Thyroid gland (tissue), 4 donors: Measurements from ENCODE around the gene KLHL28.

Experiments used
- POLR2A ChIP-seq, 2 donors: fragments of 450-650 bp; IDR thresholded peaks; one replicate each; pipeline ENCODE4 v1.6.1; 2017; ENCODE audit warnings: antibody characterized with exemption in 2 of 2, mild to moderate bottlenecking in 2 of 2, moderate library complexity in 1 of 2
- TF ChIP-seq, protein P1 (sequence below), 6 experiments: fragments of 200-600 bp in 3 of 6; fragments of 450-650 bp in 3 of 6; sonication (generic) in 3 of 6; IDR thresholded peaks; one replicate each; pipeline ENCODE4 v1.5.1; 2016 to 2019; ENCODE audit warnings: antibody characterized with exemption in 6 of 6, mild to moderate bottlenecking in 2 of 6, inconsistent platforms in 1 of 6, moderate library complexity in 1 of 6

DNA sequence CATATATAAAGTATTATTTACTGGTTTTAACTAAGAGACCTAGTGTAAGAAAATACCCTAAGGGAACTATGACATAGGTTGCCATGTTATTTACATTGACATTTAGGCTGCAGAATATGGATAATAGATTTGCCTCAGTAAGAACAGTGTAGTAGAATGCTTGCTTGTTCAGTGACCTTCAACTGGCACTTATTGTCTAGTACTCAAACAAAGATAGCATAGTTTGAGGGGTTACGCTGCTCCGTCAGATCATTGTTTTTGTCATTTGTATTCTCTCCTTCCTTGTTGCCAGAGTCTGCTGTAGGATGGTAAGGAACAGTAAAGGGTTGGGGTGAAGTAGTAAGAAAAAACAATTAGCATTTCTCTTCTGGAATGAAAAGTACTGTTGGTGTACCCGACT lies 33.4 kb upstream of the KLHL28 start:
- TF ChIP-seq, protein P1, sequence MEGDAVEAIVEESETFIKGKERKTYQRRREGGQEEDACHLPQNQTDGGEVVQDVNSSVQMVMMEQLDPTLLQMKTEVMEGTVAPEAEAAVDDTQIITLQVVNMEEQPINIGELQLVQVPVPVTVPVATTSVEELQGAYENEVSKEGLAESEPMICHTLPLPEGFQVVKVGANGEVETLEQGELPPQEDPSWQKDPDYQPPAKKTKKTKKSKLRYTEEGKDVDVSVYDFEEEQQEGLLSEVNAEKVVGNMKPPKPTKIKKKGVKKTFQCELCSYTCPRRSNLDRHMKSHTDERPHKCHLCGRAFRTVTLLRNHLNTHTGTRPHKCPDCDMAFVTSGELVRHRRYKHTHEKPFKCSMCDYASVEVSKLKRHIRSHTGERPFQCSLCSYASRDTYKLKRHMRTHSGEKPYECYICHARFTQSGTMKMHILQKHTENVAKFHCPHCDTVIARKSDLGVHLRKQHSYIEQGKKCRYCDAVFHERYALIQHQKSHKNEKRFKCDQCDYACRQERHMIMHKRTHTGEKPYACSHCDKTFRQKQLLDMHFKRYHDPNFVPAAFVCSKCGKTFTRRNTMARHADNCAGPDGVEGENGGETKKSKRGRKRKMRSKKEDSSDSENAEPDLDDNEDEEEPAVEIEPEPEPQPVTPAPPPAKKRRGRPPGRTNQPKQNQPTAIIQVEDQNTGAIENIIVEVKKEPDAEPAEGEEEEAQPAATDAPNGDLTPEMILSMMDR (IDR thresholded peaks at IDR 0.05) = no peak
- TF ChIP-seq POLR2A (IDR thresholded peaks at IDR 0.05) = no peak
